22Rv1 (cell line): ENCODE data around the gene WDFY1.

Experiments used
- ZFX ChIP-seq: fragments of 450-650 bp; IDR thresholded peaks from 2 replicates; pipeline ENCODE4 v1.6.1; 2017; ENCODE audit warnings: antibody characterized with exemption, borderline replicate concordance
- TF ChIP-seq, protein P1 (sequence below): fragments of 450-650 bp; IDR thresholded peaks from 2 replicates; pipeline ENCODE4 v1.5.1; 2017; ENCODE audit warnings: mild to moderate bottlenecking

DNA sequence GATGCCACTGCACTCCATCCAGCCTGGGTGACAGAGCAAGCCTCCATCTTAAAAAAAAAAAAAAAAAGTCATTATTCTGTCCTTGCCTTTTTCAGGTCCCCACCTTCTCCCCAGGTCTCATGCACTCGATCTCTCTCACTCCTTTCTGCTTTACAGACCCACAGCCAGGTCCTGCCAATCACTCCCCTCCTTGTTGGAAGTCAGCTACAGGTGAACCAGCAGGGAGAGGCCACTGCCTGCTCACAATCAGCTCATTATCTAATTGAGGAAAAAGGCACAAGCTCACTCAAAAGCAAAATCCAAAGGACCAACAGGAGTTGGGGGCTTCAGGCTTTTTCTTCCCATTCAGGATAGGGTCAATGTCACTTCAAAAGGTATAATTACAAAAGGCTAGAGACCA lies 2.0 kb downstream of the WDFY1 start:
- TF ChIP-seq, protein P1, sequence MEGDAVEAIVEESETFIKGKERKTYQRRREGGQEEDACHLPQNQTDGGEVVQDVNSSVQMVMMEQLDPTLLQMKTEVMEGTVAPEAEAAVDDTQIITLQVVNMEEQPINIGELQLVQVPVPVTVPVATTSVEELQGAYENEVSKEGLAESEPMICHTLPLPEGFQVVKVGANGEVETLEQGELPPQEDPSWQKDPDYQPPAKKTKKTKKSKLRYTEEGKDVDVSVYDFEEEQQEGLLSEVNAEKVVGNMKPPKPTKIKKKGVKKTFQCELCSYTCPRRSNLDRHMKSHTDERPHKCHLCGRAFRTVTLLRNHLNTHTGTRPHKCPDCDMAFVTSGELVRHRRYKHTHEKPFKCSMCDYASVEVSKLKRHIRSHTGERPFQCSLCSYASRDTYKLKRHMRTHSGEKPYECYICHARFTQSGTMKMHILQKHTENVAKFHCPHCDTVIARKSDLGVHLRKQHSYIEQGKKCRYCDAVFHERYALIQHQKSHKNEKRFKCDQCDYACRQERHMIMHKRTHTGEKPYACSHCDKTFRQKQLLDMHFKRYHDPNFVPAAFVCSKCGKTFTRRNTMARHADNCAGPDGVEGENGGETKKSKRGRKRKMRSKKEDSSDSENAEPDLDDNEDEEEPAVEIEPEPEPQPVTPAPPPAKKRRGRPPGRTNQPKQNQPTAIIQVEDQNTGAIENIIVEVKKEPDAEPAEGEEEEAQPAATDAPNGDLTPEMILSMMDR, result no peak
- TF ChIP-seq ZFX, result no peak
